Trophoblast cell (in vitro differentiated cells and primary cell): ENCODE results near the gene TRAPPC6A.

Source experiments
- DNase-seq, 2 donors: peaks; one replicate each; pipeline ENCODE4 v3.0.0-alpha.2; 2016
- H2AFZ ChIP-seq: 2 replicates; pipeline ENCODE4 v1.6.1; 2013; ENCODE audit warnings: low read length, moderate library complexity, mild to moderate bottlenecking; ENCODE audit not compliant: insufficient read depth, poor library complexity
- H2AK5ac ChIP-seq: 2 replicates; pipeline ENCODE4 v1.6.1; 2013; ENCODE audit warnings: mild to moderate bottlenecking, low read length
- H2BK120ac ChIP-seq: 2 replicates; pipeline ENCODE4 v1.6.1; 2013; ENCODE audit warnings: low read length, mild to moderate bottlenecking, moderate library complexity; ENCODE audit not compliant: insufficient read depth, poor library complexity
- H2BK12ac ChIP-seq: 2 replicates; pipeline ENCODE4 v1.6.1; 2013; ENCODE audit warnings: mild to moderate bottlenecking, low read length, moderate library complexity
- H2BK5ac ChIP-seq: 2 replicates; pipeline ENCODE4 v1.6.1; 2013; ENCODE audit warnings: low read length, low read depth, moderate library complexity, mild to moderate bottlenecking; ENCODE audit not compliant: poor library complexity
- H3K14ac ChIP-seq: 2 replicates; pipeline ENCODE4 v1.6.1; 2013; ENCODE audit warnings: mild to moderate bottlenecking, low read length
- H3K18ac ChIP-seq: 2 replicates; pipeline ENCODE4 v1.6.1; 2013; ENCODE audit warnings: mild to moderate bottlenecking, low read length
- H3K23ac ChIP-seq: 2 replicates; pipeline ENCODE4 v1.6.1; 2013; ENCODE audit warnings: low read length
- H3K27ac ChIP-seq: 2 replicates; pipeline ENCODE4 v1.5.1; 2013; ENCODE audit warnings: low read depth, mild to moderate bottlenecking, inconsistent platforms, low read length, moderate library complexity
- H3K27me3 ChIP-seq: 2 replicates; pipeline ENCODE4 v1.6.1; 2013; ENCODE audit warnings: inconsistent platforms, mild to moderate bottlenecking, low read length, moderate library complexity; ENCODE audit not compliant: insufficient read depth
- H3K36me3 ChIP-seq, 2 experiments: 1 replicate in 1 of 2; 2 replicates in 1 of 2; pipeline ENCODE4 v1.6.1; 2013; ENCODE audit warnings: low read length in 2 of 2, mild to moderate bottlenecking in 2 of 2, moderate library complexity in 1 of 2; ENCODE audit not compliant: insufficient read depth in 2 of 2, control insufficient read depth in 1 of 2
- H3K4ac ChIP-seq: 2 replicates; pipeline ENCODE4 v1.6.1; 2013; ENCODE audit warnings: low read depth, mild to moderate bottlenecking, low read length, moderate library complexity
- H3K4me1 ChIP-seq, 2 experiments: 1 replicate in 1 of 2; 2 replicates in 1 of 2; pipeline ENCODE4 v1.6.1; 2013; ENCODE audit warnings: low read length in 2 of 2, mild to moderate bottlenecking in 2 of 2, moderate library complexity in 1 of 2; ENCODE audit not compliant: insufficient read depth in 2 of 2, control insufficient read depth in 1 of 2
- H3K4me2 ChIP-seq: 2 replicates; pipeline ENCODE4 v1.6.1; 2013; ENCODE audit warnings: inconsistent platforms, mild to moderate bottlenecking, low read length, moderate library complexity
- H3K4me3 ChIP-seq: 2 replicates; pipeline ENCODE4 v1.5.1; 2013; ENCODE audit warnings: mild to moderate bottlenecking, low read depth, low read length, inconsistent platforms
- H3K79me1 ChIP-seq: one replicate; pipeline ENCODE4 v1.6.1; 2013; ENCODE audit warnings: low read length
- H3K79me2 ChIP-seq: 2 replicates; pipeline ENCODE4 v1.6.1; 2013; ENCODE audit warnings: low read length, mild to moderate bottlenecking; ENCODE audit not compliant: control insufficient read depth, insufficient read depth, poor library complexity
- H3K9ac ChIP-seq: 2 replicates; pipeline ENCODE4 v1.6.1; 2013; ENCODE audit warnings: mild to moderate bottlenecking, low read length
- H3K9me3 ChIP-seq: 2 replicates; pipeline ENCODE4 v1.6.1; 2013; ENCODE audit warnings: low read depth, mild to moderate bottlenecking, control low read depth, inconsistent platforms, low read length; ENCODE audit not compliant: insufficient read depth
- H4K12ac ChIP-seq: 2 replicates; pipeline ENCODE4 v1.6.1; 2013; ENCODE audit warnings: low read depth, mild to moderate bottlenecking, low read length, moderate library complexity
- H4K8ac ChIP-seq: 2 replicates; pipeline ENCODE4 v1.6.1; 2013; ENCODE audit warnings: low read depth, mild to moderate bottlenecking, low read length, moderate library complexity
- H4K91ac ChIP-seq: one replicate; pipeline ENCODE4 v1.6.1; 2013; ENCODE audit warnings: low read depth, mild to moderate bottlenecking, low read length, moderate library complexity
- WGBS: extraction: QIAGEN DNeasy Blood & Tissue Kit; methylation state at CpG from one replicate; pipeline ENCODE4 v1.1.7; 2013; ENCODE audit warnings: missing lambda C conversion rate; ENCODE audit not compliant: insufficient read length, insufficient coverage; ENCODE audit errors: extremely low coverage; 5-methylcytosine and 5-hydroxymethylcytosine counted together

TRAPPC6A gene

GRCh38 chr19:45140533-45140932 lies 37.5 kb downstream of the TRAPPC6A start:
- peaks cover 4 to 5% of the 10 kb centered on the region in 2 experiments for H3K4me1 ChIP-seq
- H3K23ac ChIP-seq, result no peak overlapping the region
- H3K9ac ChIP-seq, result no peak overlapping the region
- H3K4me3 ChIP-seq, result no peak overlapping the region
- H4K12ac ChIP-seq, result no peak overlapping the region
- no peaks in the 10 kb centered on the region for H3K79me1 ChIP-seq
- no peak overlapping the region for H2AK5ac ChIP-seq
- H2AFZ ChIP-seq, result no peak overlapping the region
- H3K18ac ChIP-seq, result no peak overlapping the region
- no peaks in the 10 kb centered on the region for H3K27me3 ChIP-seq
- H3K36me3 ChIP-seq, result peaks cover 38 to 40% of the 10 kb centered on the region in 2 experiments
- no peak overlapping the region for H2BK120ac ChIP-seq
- H3K27ac ChIP-seq, result no peak overlapping the region
- H3K79me2 ChIP-seq, result no peaks in the 10 kb centered on the region
- no peak overlapping the region for H4K91ac ChIP-seq
- no peak overlapping the region for H3K4me2 ChIP-seq
- H3K4ac ChIP-seq, result no peak overlapping the region
- no peak overlapping the region for H2BK12ac ChIP-seq
- H3K14ac ChIP-seq, result no peak overlapping the region
- H2BK5ac ChIP-seq, result no peak overlapping the region
- WGBS, result no CpG with 5 or more reads among the region's 11 CpGs
- no peaks in the 10 kb centered on the region for H3K9me3 ChIP-seq
- DNase-seq, result no peak
- H4K8ac ChIP-seq, result no peak overlapping the region

- no peak overlapping the region for H4K91ac ChIP-seq
- no peaks in the 10 kb centered on the region for H3K27me3 ChIP-seq
- no peak overlapping the region for H3K14ac ChIP-seq
- H3K36me3 ChIP-seq, result peaks cover 34 to 36% of the 10 kb centered on the region in 2 experiments
- H2BK12ac ChIP-seq, result no peak overlapping the region
- no peak overlapping the region for H2AFZ ChIP-seq
- H4K8ac ChIP-seq, result no peak overlapping the region
- H2BK120ac ChIP-seq, result no peak overlapping the region
- H3K18ac ChIP-seq, result no peak overlapping the region
- no peaks in the 10 kb centered on the region for H3K79me1 ChIP-seq
- no CpG with 5 or more reads among the region's 8 CpGs for WGBS
- peaks cover 4 to 5% of the 10 kb centered on the region in 2 experiments for H3K4me1 ChIP-seq
- H3K79me2 ChIP-seq, result no peaks in the 10 kb centered on the region
- H3K27ac ChIP-seq, result no peak overlapping the region
- no peaks in the 10 kb centered on the region for H3K9me3 ChIP-seq
- H3K4me3 ChIP-seq, result no peak overlapping the region
- no peak overlapping the region for H2BK5ac ChIP-seq
- no peak overlapping the region for H3K23ac ChIP-seq
- no peak for DNase-seq
- no peak overlapping the region for H2AK5ac ChIP-seq
- H3K4ac ChIP-seq, result no peak overlapping the region
- H4K12ac ChIP-seq, result no peak overlapping the region
- no peak overlapping the region for H3K9ac ChIP-seq
- no peak overlapping the region for H3K4me2 ChIP-seq
These were observed 37.9 kb downstream of the TRAPPC6A start for GRCh38 chr19:45140144-45140503.

GRCh38 chr19:45139286-45140143 lies 38.5 kb downstream of the TRAPPC6A start:
- Histone ChIP-seq H2AK5ac (no peak overlapping the region), H3K4me2 (no peak overlapping the region), H3K79me2 (no peaks in the 10 kb centered on the region), H3K4me3 (no peak overlapping the region), H4K8ac (no peak overlapping the region), H3K4ac (no peak overlapping the region), H4K91ac (no peak overlapping the region), H3K23ac (no peak overlapping the region), H3K9me3 (no peaks in the 10 kb centered on the region), H3K14ac (no peak overlapping the region), H4K12ac (no peak overlapping the region), H3K4me1 (peaks cover 4 to 5% of the 10 kb centered on the region in 2 experiments), H3K36me3 (peaks cover 28 to 30% of the 10 kb centered on the region in 2 experiments), H2BK12ac (no peak overlapping the region), H2AFZ (no peak overlapping the region), H2BK120ac (no peak overlapping the region), H2BK5ac (no peak overlapping the region), H3K18ac (no peak overlapping the region), H3K27ac (no peak overlapping the region), H3K9ac (no peak overlapping the region), H3K79me1 (no peaks in the 10 kb centered on the region), H3K27me3 (no peaks in the 10 kb centered on the region)
- no peak for DNase-seq
- WGBS, result no CpG with 5 or more reads among the region's 24 CpGs

- Histone ChIP-seq H4K8ac (no peak overlapping the region), H2AFZ (no peak overlapping the region), H3K4ac (peak overlapping the region; percentile 15), H3K27me3 (no peaks in the 10 kb centered on the region), H3K23ac (no peak overlapping the region), H2BK12ac (no peak overlapping the region), H2BK120ac (no peak overlapping the region), H3K4me1 (peaks cover 4 to 5% of the 10 kb centered on the region in 2 experiments), H3K9me3 (no peaks in the 10 kb centered on the region), H4K12ac (no peak overlapping the region), H2BK5ac (no peak overlapping the region), H3K14ac (no peak overlapping the region), H2AK5ac (no peak overlapping the region), H4K91ac (no peak overlapping the region), H3K18ac (peak overlapping the region; percentile 29), H3K4me3 (no peak overlapping the region), H3K36me3 (peaks cover 25 to 26% of the 10 kb centered on the region in 2 experiments), H3K4me2 (no peak overlapping the region), H3K79me2 (no peaks in the 10 kb centered on the region), H3K27ac (no peak overlapping the region), H3K79me1 (no peaks in the 10 kb centered on the region), H3K9ac (no peak overlapping the region)
- no CpG with 5 or more reads among the region's 11 CpGs for WGBS
- no peak for DNase-seq
These were observed 39.7 kb downstream of the TRAPPC6A start for GRCh38 chr19:45138303-45138751.
